Measurements from ENCODE around the gene INPP5A. TPM values are rescaled to one million over a fixed set of nuclear protein-coding genes. Genes with fewer than 3 reads are reported as not detected.
"Not testable (repeated sequence)": the region's sequence is repeated elsewhere in the genome, so short reads cannot be mapped to it uniquely, and the experiment has no call there.

INPP5A gene
- total RNA-seq, 1 donor from 2014 or later: 103 TPM

- no peak for DNase-seq (ENCODE audit: low spot score)
These were observed 242.1 kb downstream of the INPP5A start for GRCh38 chr10:132779549-132780294.

GRCh38 chr10:132780356-132780755 lies 242.8 kb downstream of the INPP5A start:
- no peak for DNase-seq (ENCODE audit: low spot score)

GRCh38 chr10:132781556-132781955 lies 244.0 kb downstream of the INPP5A start:
- DNase-seq (ENCODE audit: low spot score): no peak

DNA sequence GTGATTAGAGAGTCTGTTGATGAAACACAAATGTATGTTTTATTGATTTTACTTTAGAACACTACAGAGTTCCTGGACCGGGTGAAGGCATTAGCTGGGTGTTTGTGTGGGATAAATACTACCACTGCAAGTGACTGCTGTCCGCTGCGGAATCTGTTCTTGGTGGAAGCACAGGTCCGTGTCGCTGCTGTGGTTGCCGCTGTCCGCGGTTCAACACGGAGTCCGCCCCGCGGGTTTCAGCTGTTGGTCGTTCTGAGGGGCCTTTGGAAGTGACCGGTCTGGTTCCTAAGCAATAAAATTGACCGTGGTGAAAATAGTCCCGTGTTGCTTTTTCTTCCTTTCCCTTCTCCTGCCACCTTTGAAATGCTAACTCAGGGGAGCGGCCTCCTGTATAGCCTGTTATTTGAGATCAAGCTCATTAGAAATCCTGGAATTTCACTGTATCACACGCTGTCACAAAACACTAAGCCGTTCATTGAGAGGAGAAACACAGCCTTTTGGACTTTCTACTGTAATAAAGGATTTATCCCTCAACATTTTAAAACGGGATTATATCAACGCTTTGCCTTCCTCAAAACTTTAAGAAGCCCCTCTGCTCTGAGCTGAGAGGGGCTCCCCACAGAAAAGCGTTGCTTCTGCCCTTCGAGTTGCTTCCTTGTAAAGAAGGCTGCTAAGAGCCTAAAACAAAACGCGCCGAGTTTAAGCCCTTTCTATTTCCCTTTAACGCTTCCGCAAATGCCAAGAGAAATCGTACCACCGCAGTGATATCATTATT lies 245.8 kb downstream of the INPP5A start:
- no peak for DNase-seq (ENCODE audit: low spot score)

- no peak for DNase-seq (ENCODE audit: low spot score)
These were observed 246.6 kb downstream of the INPP5A start for GRCh38 chr10:132783940-132784865.

GRCh38 chr10:132784866-132785722 lies 247.5 kb downstream of the INPP5A start:
- no peak for DNase-seq (ENCODE audit: low spot score)

DNA sequence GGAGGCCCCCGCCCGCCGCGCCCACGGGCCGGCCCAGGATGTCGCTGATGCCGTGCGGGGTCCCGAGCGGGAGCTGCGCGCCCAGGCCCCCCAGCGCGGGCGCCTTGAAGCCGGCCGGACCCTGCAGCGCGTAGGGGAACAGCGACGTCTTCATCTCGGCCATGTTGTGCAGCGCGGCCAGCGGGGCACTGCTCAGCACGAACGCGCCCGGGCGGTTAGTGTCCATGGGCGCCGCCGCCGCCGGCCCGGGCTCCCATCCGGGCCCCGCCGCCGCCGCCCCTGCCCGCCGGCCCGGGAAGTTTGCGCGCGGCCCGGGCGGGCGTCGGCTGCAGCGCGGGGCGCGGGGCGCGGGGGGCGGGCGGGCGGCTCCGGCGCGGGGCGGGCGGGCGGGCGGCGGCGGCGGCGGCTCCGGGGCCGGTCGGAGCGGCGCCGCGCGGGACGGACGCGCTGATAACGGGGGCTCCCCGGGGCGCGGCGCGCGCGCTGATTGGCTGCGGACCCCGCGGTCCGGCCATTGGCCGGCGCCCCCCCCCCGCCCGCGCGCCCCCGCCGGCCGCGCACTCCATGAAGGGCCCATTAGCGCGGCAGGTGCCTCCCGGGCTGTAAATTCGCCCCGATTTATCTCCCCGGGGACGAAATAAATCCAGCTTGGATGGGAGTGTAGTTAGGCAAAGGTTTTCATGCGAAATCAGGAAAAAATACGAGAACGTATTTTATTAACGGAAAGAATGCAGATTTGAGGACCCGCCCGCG lies 248.3 kb downstream of the INPP5A start, which contains the start of gene NKX6-2:
NKX6-2 (minus strand) TSS at position 425 of the 753 bp plus-strand sequence; CDS start at position 226, 199 bp downstream.
- no peak for DNase-seq (ENCODE audit: low spot score)

DNA sequence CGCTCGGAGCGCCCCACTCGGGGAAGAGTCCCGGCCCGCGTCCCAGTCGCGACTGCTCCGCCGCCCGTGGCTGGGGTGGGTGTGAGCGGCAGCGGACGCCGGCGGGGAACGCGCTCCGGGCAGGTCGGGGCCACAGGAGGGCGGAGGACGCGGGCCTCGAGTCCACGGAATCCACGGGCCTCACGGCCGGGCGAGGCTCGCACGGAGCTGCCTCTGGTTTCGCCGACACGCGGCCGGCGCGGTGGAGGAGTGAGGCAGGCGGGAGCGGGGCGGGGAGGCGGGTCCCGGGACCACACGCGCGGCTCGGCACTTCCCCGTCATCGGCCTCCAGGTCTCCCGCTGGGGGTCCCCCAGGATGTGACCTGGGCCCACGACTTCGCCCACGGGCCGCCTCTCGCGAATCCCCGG lies 248.9 kb downstream of the INPP5A start:
- no peak for DNase-seq (ENCODE audit: low spot score)

- DNase-seq (ENCODE audit: low spot score): no peak
These were observed 249.4 kb downstream of the INPP5A start for GRCh38 chr10:132786884-132787494.

DNA sequence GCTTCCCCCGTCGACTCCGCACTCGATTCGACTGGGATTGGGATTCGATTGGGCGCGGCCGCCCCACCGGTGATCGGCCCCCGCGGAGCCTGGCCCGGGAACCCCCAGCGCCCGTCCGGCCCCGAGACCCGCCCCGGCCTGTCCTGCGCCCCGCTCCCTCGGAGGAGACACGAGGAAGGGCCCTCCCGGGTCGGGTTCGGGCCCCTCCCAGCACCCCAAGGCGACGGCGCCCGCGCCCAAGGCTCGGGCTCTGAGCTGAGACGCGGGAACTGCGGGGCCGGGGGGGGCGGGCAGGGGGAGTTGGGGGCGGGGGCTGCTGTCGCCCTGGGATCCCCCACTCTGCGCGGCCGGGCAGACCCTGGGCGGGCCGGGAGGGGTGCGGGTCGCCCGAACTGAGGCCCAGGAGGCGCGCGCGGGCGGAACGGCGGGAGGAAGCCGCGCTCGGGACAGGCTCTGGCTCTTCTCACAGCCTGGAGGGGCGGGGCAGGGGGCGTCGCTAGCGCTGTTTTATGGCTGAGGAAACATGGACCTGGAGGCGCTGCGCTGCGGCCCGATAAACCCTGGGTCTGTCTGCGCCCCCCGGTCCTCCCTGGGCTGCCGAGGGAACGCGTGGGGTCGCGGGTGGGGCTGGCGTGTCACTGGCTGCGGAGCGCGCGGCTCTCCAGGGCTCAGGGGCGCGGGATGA lies 250.1 kb downstream of the INPP5A start:
- DNase-seq (ENCODE audit: low spot score): peak; percentile 27

GRCh38 chr10:132788180-132788830 lies 250.7 kb downstream of the INPP5A start:
- no peak for DNase-seq (ENCODE audit: low spot score)

- DNase-seq (ENCODE audit: low spot score): no peak
These were observed 251.2 kb downstream of the INPP5A start for GRCh38 chr10:132788831-132789219.

DNA sequence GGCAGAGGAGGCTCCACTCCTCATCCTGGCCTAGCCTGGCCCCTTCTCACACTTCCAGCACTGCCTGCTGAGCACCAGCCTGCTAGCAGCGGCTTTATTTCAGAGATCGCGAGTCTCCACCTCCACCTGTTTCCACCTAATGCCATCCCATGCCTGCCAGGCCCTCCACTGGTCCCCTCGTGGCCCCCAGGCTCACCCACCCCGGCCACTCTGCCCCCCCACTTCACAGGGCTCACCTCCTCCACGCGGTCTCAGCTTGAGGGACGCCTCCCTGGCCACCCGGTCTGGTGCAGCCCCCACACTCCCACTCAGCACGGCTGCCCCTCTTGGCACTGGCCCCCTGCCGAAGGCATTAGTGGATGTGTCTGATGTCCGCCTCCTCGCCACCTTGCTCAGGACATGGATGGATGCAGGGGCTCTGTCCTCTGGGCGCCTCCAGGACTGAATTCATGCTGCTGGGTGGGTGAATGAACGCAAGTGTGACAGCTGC lies 252.1 kb downstream of the INPP5A start:
- no peak for DNase-seq (ENCODE audit: low spot score)

DNA sequence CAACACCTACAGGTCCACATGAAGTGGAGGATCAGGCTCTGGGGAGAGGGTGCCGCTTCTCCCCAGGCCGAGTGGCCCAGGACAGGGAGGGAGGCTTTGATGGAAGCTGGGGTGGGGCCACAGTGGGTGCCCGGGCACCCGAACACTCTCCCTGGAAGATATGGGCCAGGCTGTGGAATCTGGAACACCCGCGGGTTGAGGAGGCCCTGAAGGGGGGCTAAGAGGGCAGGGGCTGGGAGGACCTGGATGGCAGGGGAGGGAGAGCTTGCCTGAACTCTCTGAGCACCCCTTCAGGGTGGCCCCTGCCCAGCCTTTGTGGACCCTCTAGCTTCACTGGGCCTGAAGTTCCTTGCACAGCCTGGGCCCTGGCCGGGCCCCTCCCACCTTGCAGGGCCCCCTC lies 252.9 kb downstream of the INPP5A start:
- no peak for DNase-seq (ENCODE audit: low spot score)

DNA sequence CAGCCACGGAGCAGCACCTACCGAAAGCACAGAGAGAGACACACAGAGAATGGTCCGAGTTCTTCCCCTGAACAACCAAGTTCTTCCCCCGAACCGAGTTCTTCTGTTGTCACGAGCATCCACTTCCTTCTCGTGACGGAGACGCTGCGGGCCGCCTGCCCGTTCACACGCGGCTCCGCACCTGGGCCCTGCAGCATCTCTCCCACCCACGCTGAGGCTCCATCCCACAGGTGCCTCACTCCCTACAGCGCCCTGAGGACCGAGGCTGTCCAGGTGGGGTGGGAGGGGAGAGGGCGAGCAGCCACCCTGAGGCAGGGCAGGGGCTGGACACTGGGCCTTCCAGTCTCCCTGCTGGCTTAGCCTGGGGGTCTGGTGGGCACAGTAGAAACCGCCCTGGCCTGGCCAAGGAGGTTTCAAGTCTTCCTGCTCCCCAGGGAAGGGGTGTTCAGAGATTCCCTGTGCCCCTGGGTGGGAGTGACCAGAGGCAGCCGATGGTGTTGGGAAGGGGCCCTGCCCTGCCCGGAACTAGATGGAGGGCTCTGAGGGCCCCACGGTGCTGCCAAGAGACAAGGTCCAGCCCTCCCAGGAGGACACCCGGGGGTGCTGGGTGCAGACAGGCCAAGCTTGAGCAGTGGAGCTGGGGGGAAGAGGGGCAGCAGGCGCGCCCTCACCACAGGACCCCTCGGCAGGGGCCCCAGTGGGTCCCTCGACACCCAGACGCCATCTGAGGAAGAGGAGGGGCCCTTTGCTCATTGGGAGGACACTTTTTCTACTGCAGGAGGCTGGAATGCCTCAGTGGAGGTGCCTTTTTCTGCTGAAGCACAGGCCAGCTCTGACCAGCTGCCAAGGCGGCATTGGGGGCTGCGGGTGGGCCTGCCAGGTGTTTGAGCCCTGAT lies 253.6 kb downstream of the INPP5A start:
- DNase-seq (ENCODE audit: low spot score): no peak

GRCh38 chr10:132792099-132792498 lies 254.5 kb downstream of the INPP5A start:
- DNase-seq (ENCODE audit: low spot score): not testable (repeated sequence)

DNA sequence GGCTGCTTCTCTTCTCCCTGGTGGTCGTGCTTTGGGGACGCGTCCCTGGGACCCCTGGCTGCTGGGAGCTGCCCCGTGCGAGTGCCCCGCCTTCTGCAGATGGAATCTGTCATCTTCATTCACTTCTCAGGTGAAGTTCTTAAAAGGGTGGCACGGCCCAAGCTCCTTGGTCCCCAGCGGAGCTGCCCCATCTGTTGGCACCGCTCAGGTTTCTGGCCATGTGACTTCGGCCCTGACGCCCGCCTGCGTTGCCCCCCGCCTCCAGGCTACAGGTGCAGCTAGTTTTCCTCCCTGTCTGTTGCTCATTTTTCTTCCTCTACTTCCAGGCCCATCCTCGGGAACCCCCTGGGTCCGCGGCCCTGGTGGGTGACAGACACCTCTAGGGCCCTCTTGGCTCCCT lies 255.2 kb downstream of the INPP5A start:
- no peak for DNase-seq (ENCODE audit: low spot score)

All from umbilical cord (tissue), 2 donors.